Measurements from ENCODE around the gene TCF12.

The TCF12 gene

DNA sequence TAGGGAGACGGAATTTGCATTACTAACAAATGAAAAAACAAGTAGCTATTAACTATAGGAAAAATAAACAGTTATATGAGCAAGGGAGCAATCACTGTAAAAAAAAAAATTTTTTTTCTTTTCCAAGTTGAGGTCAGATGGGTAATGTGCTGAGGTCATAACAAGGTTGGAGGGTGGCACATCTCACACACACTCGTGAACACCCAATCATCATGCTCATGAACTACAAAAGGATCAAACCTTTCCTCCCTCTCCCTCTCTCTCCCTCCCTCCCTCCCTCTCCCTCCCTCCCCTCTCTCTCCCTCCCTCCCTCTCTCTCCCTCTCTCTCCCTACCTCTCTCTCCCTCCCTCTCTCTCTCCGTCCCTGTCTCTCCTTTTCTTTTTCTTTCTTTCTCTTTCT, 360.0 kb downstream of the TCF12 start:
- no peak for DNase-seq (ENCODE audit: low read depth)
- no peak for TF ChIP-seq CTCF (IDR thresholded peaks at IDR 0.05; ENCODE audit: low read length, missing control alignments)
- no peak overlapping the region for H3K4me3 ChIP-seq (replicated peaks; ENCODE audit: low read depth, low read length)

DNA sequence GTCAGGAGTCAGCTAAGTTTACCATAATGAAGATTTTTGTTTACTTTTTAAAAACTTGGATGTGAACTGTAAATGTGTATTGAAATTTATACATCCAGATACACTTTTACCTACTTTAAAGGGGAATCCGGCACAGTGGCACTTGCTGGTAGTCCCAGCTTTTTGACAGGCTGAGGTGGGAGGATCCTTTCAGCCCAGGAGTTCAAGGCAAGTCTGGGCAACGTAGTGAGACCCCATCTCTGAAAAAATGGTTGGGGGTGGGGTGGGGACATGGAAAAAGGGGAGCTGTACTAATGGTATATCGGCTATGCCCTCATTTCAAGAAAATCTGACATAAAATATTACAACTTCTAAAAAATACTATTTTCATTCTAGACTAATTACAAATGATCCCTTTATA, 362.0 kb downstream of the TCF12 start:
- no peak for DNase-seq (ENCODE audit: low read depth)
- TF ChIP-seq CTCF (IDR thresholded peaks at IDR 0.05; ENCODE audit: low read length, missing control alignments): no peak
- H3K4me3 ChIP-seq (replicated peaks; ENCODE audit: low read depth, low read length): no peak overlapping the region

- DNase-seq (ENCODE audit: low read depth): no peak
- TF ChIP-seq CTCF (IDR thresholded peaks at IDR 0.05; ENCODE audit: low read length, missing control alignments): no peak
- no peak overlapping the region for H3K4me3 ChIP-seq (replicated peaks; ENCODE audit: low read depth, low read length)
Measured at GRCh38 chr15:57281321-57281720, 362.9 kb downstream of the TCF12 start.

- DNase-seq (ENCODE audit: low read depth): no peak
- TF ChIP-seq CTCF (IDR thresholded peaks at IDR 0.05; ENCODE audit: low read length, missing control alignments): no peak
- H3K4me3 ChIP-seq (replicated peaks; ENCODE audit: low read depth, low read length): no peak overlapping the region
Measured at GRCh38 chr15:57282686-57283085, 364.2 kb downstream of the TCF12 start.

- no peak overlapping the region for H3K4me3 ChIP-seq (replicated peaks; ENCODE audit: low read depth, low read length)
- no peak for TF ChIP-seq CTCF (IDR thresholded peaks at IDR 0.05; ENCODE audit: low read length, missing control alignments)
Measured at GRCh38 chr15:57283774-57284503, 365.5 kb downstream of the TCF12 start.

GRCh38 chr15:57284535-57284934, 366.1 kb downstream of the TCF12 start:
- no peak overlapping the region for H3K4me3 ChIP-seq (replicated peaks; ENCODE audit: low read depth, low read length)
- no peak for DNase-seq (ENCODE audit: low read depth)
- TF ChIP-seq CTCF (IDR thresholded peaks at IDR 0.05; ENCODE audit: low read length, missing control alignments): no peak

More at GRCh38 chr15:57283774-57284503, 365.5 kb downstream of the TCF12 start:
- DNase-seq (ENCODE audit: low read depth): peak; percentile 64

- no peak for TF ChIP-seq CTCF (IDR thresholded peaks at IDR 0.05; ENCODE audit: low read length, missing control alignments)
- DNase-seq (ENCODE audit: low read depth): no peak
- no peak overlapping the region for H3K4me3 ChIP-seq (replicated peaks; ENCODE audit: low read depth, low read length)
Measured at GRCh38 chr15:57285386-57285785, 366.9 kb downstream of the TCF12 start.
